ENCODE measurements around the gene EPHB2. TPM values are rescaled to one million over a fixed set of nuclear protein-coding genes. Genes with fewer than 3 reads are reported as not detected.

The EPHB2 gene
- total and polyA plus RNA-seq, 2 donors (not counting 1 experiment from before 2014, with no cell fraction given): 0.07 to 0.39 TPM

GRCh38 chr1:22908880-22909426 is 198.3 kb downstream of the EPHB2 start:
- H3K9me3 Mint-ChIP-seq (ENCODE audit: insufficient read depth): no peaks in the 10 kb centered on the region
- intact Hi-C loops (cut with micrococcal nuclease): no loop called here
- H4K20me1 ChIP-seq (ENCODE audit: control insufficient read depth, insufficient read depth, low read length, poor library complexity, severe bottlenecking): no peaks in the 10 kb centered on the region
- H3K4me1 Mint-ChIP-seq: no peaks in the 10 kb centered on the region
- no peak overlapping the region for H3K9ac ChIP-seq (ENCODE audit: low read length)
- H3K79me2 ChIP-seq (ENCODE audit: control insufficient read depth, insufficient read depth, low read length): no peaks in the 10 kb centered on the region
- H3K4me2 ChIP-seq (replicated peaks; ENCODE audit: low read depth, low read length, poor library complexity, severe bottlenecking): no peak overlapping the region
- no peak for ATAC-seq (ENCODE audit: low read depth)
- H3K4me3 ChIP-seq (ENCODE audit: control extremely low read depth in 1 of 5, extremely low read depth in 1 of 5, insufficient read depth in 1 of 5, low read depth in 2 of 5, low read length in 4 of 5): no peak overlapping the region
- H3K9me3 ChIP-seq (ENCODE audit: control extremely low read depth in 1 of 3, control insufficient read depth in 2 of 3, insufficient read depth in 1 of 3, low read length in 2 of 3): no peaks in the 10 kb centered on the region
- no peaks in the 10 kb centered on the region for H3K36me3 ChIP-seq (replicated peaks in 1 of 2; ENCODE audit: control extremely low read depth in 1 of 2, control insufficient read depth in 1 of 2, extremely low read depth in 1 of 2, insufficient read depth in 2 of 2, low read length in 1 of 2)
- H3K4me3 Mint-ChIP-seq: no peak overlapping the region
- no peaks in the 10 kb centered on the region for H3K27me3 ChIP-seq (replicated peaks in 1 of 4; ENCODE audit: control extremely low read depth in 1 of 4, control insufficient read depth in 3 of 4, insufficient read depth in 4 of 4, low read length in 3 of 4)
- H3K4me1 ChIP-seq (ENCODE audit: control insufficient read depth in 2 of 2, insufficient read depth in 2 of 2, low read length in 2 of 2): no peaks in the 10 kb centered on the region
- peaks cover 4% of the 10 kb centered on the region for H3K27me3 Mint-ChIP-seq
- POLR2A ChIA-PET: no interaction called here
- CTCF ChIA-PET: no interaction called here
- TF ChIP-seq CTCF (IDR thresholded peaks at IDR 0.05) (no peak), EZH2 (IDR thresholded peaks at IDR 0.05; ENCODE audit: borderline replicate concordance, insufficient read depth, low read depth, low read length, poor library complexity, severe bottlenecking) (no peak)
- no peak overlapping the region for H2AFZ ChIP-seq (ENCODE audit: insufficient read depth, low read depth, low read length, poor library complexity, severe bottlenecking)
- no peak overlapping the region for H3K27ac Mint-ChIP-seq
- 95% methylated on average over 6 of the region's 11 CpGs for WGBS (ENCODE audit: insufficient coverage)
- DNase-seq: no peak
- H3K27ac ChIP-seq (ENCODE audit: low read length in 2 of 2): no peak overlapping the region

- Histone ChIP-seq H3K4me1 (ENCODE audit: control insufficient read depth in 2 of 2, insufficient read depth in 2 of 2, low read length in 2 of 2) (no peaks in the 10 kb centered on the region), H3K9ac (ENCODE audit: low read length) (no peak overlapping the region), H3K27ac (ENCODE audit: low read length in 2 of 2) (no peak overlapping the region), H3K4me2 (replicated peaks; ENCODE audit: low read depth, low read length, poor library complexity, severe bottlenecking) (no peak overlapping the region), H4K20me1 (ENCODE audit: control insufficient read depth, insufficient read depth, low read length, poor library complexity, severe bottlenecking) (no peaks in the 10 kb centered on the region), H3K27me3 (replicated peaks in 1 of 4; ENCODE audit: control extremely low read depth in 1 of 4, control insufficient read depth in 3 of 4, insufficient read depth in 4 of 4, low read length in 3 of 4) (no peaks in the 10 kb centered on the region), H3K79me2 (ENCODE audit: control insufficient read depth, insufficient read depth, low read length) (no peaks in the 10 kb centered on the region), H3K36me3 (replicated peaks in 1 of 2; ENCODE audit: control extremely low read depth in 1 of 2, control insufficient read depth in 1 of 2, extremely low read depth in 1 of 2, insufficient read depth in 2 of 2, low read length in 1 of 2) (no peaks in the 10 kb centered on the region), H3K4me3 (ENCODE audit: control extremely low read depth in 1 of 5, extremely low read depth in 1 of 5, insufficient read depth in 1 of 5, low read depth in 2 of 5, low read length in 4 of 5) (no peak overlapping the region), H2AFZ (ENCODE audit: insufficient read depth, low read depth, low read length, poor library complexity, severe bottlenecking) (no peak overlapping the region), H3K9me3 (ENCODE audit: control extremely low read depth in 1 of 3, control insufficient read depth in 2 of 3, insufficient read depth in 1 of 3, low read length in 2 of 3) (no peaks in the 10 kb centered on the region)
- H3K4me1 Mint-ChIP-seq: no peaks in the 10 kb centered on the region
- no peak overlapping the region for H3K4me3 Mint-ChIP-seq
- intact Hi-C loops (cut with micrococcal nuclease): no loop called here
- TF ChIP-seq CTCF (IDR thresholded peaks at IDR 0.05) (no peak), EZH2 (IDR thresholded peaks at IDR 0.05; ENCODE audit: borderline replicate concordance, insufficient read depth, low read depth, low read length, poor library complexity, severe bottlenecking) (no peak)
- ChIA-PET CTCF (no interaction called here), POLR2A (no interaction called here)
- no peak for DNase-seq
- no peak overlapping the region for H3K27ac Mint-ChIP-seq
- WGBS (ENCODE audit: insufficient coverage): 91% methylated on average over 8 of the region's 13 CpGs
- H3K9me3 Mint-ChIP-seq (ENCODE audit: insufficient read depth): no peaks in the 10 kb centered on the region
- H3K27me3 Mint-ChIP-seq: peaks cover 9% of the 10 kb centered on the region
- no peak for ATAC-seq (ENCODE audit: low read depth)
Observed at GRCh38 chr1:22910286-22910685, 199.6 kb downstream of the EPHB2 start.

All from B cell (primary cell).